ENCODE measurements around the gene CKS1B. TPM values are rescaled to one million over a fixed set of nuclear protein-coding genes. Genes with fewer than 3 reads are reported as not detected.

The CKS1B gene
- total and polyA plus RNA-seq, 9 of the 15 experiments (the other 6 are each of a cell fraction or from before 2014, with no cell fraction given): 215 to 1,103 (median 460) TPM

DNA sequence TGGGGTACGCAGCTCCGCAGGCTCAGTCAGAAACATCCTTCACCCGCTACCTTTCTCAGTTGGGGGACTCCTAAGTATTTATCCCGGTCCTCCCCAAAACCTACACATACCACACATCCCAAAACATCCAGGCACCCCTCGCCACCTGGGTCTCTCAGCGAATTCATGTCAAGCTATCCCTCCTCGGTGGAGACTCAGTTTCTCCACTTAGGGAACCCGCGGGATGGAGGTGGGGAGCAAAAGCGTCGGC, 26.9 kb downstream of the CKS1B start (continued):
- no peak for TF ChIP-seq SIX5 (IDR thresholded peaks at IDR 0.05; ENCODE audit: borderline replicate concordance in 1 of 2, insufficient read depth in 1 of 2, low read depth in 1 of 2, low read length in 2 of 2)
- TF ChIP-seq CHD4 (IDR thresholded peaks at IDR 0.05; ENCODE audit: insufficient read depth, insufficient replicate concordance, low read depth, low read length, poor library complexity, severe bottlenecking): peak; percentile 67
- no peak for TF ChIP-seq MBD2 (IDR thresholded peaks at IDR 0.05; ENCODE audit: borderline replicate concordance, low read depth)
- TF ChIP-seq NFYB (IDR thresholded peaks at IDR 0.05; ENCODE audit: extremely low read depth, insufficient read length): no peak
- TF ChIP-seq, protein P1, sequence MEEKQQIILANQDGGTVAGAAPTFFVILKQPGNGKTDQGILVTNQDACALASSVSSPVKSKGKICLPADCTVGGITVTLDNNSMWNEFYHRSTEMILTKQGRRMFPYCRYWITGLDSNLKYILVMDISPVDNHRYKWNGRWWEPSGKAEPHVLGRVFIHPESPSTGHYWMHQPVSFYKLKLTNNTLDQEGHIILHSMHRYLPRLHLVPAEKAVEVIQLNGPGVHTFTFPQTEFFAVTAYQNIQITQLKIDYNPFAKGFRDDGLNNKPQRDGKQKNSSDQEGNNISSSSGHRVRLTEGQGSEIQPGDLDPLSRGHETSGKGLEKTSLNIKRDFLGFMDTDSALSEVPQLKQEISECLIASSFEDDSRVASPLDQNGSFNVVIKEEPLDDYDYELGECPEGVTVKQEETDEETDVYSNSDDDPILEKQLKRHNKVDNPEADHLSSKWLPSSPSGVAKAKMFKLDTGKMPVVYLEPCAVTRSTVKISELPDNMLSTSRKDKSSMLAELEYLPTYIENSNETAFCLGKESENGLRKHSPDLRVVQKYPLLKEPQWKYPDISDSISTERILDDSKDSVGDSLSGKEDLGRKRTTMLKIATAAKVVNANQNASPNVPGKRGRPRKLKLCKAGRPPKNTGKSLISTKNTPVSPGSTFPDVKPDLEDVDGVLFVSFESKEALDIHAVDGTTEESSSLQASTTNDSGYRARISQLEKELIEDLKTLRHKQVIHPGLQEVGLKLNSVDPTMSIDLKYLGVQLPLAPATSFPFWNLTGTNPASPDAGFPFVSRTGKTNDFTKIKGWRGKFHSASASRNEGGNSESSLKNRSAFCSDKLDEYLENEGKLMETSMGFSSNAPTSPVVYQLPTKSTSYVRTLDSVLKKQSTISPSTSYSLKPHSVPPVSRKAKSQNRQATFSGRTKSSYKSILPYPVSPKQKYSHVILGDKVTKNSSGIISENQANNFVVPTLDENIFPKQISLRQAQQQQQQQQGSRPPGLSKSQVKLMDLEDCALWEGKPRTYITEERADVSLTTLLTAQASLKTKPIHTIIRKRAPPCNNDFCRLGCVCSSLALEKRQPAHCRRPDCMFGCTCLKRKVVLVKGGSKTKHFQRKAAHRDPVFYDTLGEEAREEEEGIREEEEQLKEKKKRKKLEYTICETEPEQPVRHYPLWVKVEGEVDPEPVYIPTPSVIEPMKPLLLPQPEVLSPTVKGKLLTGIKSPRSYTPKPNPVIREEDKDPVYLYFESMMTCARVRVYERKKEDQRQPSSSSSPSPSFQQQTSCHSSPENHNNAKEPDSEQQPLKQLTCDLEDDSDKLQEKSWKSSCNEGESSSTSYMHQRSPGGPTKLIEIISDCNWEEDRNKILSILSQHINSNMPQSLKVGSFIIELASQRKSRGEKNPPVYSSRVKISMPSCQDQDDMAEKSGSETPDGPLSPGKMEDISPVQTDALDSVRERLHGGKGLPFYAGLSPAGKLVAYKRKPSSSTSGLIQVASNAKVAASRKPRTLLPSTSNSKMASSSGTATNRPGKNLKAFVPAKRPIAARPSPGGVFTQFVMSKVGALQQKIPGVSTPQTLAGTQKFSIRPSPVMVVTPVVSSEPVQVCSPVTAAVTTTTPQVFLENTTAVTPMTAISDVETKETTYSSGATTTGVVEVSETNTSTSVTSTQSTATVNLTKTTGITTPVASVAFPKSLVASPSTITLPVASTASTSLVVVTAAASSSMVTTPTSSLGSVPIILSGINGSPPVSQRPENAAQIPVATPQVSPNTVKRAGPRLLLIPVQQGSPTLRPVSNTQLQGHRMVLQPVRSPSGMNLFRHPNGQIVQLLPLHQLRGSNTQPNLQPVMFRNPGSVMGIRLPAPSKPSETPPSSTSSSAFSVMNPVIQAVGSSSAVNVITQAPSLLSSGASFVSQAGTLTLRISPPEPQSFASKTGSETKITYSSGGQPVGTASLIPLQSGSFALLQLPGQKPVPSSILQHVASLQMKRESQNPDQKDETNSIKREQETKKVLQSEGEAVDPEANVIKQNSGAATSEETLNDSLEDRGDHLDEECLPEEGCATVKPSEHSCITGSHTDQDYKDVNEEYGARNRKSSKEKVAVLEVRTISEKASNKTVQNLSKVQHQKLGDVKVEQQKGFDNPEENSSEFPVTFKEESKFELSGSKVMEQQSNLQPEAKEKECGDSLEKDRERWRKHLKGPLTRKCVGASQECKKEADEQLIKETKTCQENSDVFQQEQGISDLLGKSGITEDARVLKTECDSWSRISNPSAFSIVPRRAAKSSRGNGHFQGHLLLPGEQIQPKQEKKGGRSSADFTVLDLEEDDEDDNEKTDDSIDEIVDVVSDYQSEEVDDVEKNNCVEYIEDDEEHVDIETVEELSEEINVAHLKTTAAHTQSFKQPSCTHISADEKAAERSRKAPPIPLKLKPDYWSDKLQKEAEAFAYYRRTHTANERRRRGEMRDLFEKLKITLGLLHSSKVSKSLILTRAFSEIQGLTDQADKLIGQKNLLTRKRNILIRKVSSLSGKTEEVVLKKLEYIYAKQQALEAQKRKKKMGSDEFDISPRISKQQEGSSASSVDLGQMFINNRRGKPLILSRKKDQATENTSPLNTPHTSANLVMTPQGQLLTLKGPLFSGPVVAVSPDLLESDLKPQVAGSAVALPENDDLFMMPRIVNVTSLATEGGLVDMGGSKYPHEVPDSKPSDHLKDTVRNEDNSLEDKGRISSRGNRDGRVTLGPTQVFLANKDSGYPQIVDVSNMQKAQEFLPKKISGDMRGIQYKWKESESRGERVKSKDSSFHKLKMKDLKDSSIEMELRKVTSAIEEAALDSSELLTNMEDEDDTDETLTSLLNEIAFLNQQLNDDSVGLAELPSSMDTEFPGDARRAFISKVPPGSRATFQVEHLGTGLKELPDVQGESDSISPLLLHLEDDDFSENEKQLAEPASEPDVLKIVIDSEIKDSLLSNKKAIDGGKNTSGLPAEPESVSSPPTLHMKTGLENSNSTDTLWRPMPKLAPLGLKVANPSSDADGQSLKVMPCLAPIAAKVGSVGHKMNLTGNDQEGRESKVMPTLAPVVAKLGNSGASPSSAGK (IDR thresholded peaks at IDR 0.05): no peak
- no peak for TF ChIP-seq NR0B1 (IDR thresholded peaks at IDR 0.05; ENCODE audit: partially characterized antibody)
- TF ChIP-seq, protein P2, sequence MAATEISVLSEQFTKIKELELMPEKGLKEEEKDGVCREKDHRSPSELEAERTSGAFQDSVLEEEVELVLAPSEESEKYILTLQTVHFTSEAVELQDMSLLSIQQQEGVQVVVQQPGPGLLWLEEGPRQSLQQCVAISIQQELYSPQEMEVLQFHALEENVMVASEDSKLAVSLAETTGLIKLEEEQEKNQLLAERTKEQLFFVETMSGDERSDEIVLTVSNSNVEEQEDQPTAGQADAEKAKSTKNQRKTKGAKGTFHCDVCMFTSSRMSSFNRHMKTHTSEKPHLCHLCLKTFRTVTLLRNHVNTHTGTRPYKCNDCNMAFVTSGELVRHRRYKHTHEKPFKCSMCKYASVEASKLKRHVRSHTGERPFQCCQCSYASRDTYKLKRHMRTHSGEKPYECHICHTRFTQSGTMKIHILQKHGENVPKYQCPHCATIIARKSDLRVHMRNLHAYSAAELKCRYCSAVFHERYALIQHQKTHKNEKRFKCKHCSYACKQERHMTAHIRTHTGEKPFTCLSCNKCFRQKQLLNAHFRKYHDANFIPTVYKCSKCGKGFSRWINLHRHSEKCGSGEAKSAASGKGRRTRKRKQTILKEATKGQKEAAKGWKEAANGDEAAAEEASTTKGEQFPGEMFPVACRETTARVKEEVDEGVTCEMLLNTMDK (IDR thresholded peaks at IDR 0.05; ENCODE audit: borderline replicate concordance, insufficient read depth, low read depth, low read length, poor library complexity, severe bottlenecking): no peak
- no peak for TF ChIP-seq ZBTB7A (IDR thresholded peaks at IDR 0.05; ENCODE audit: borderline replicate concordance, control insufficient read depth, low read depth, low read length)
- no peak for TF ChIP-seq SETDB1 (IDR thresholded peaks at IDR 0.05; ENCODE audit: low read length)
- no peak for TF ChIP-seq RUNX1 (IDR thresholded peaks at IDR 0.05; ENCODE audit: low read depth)
- no peak for TF ChIP-seq FOXJ3 (CRISPR knock-in tag; IDR thresholded peaks at IDR 0.05)
- TF ChIP-seq NRF1 (conservative IDR thresholded peaks at IDR 0.05 in 1 of 2, IDR thresholded peaks at IDR 0.05 in 1 of 2): 0 out of 4 replicates have a peak, but pooled peaks of 1 of the 2 experiments have one; percentile 5
- TF ChIP-seq POLR2B (IDR thresholded peaks at IDR 0.05; ENCODE audit: low read depth, partially characterized antibody): no peak
